ENCODE results near the gene NLRP3. TPM values are rescaled to one million over a fixed set of nuclear protein-coding genes. Genes with fewer than 3 reads are reported as not detected.
A peak's percentile ranks its signal among the peaks of the same experiment; 100 is the strongest.

The NLRP3 gene
- total and polyA plus RNA-seq, 9 of the 15 experiments (the other 6 are each of a cell fraction or from before 2014, with no cell fraction given): not detected

- peak; percentile 70; the same call in 1 of the 2 replicates for TF ChIP-seq ZNF586 (CRISPR knock-in tag; conservative IDR thresholded peaks at IDR 0.05)
- TF ChIP-seq NFXL1 (CRISPR knock-in tag; IDR thresholded peaks at IDR 0.05): peak; percentile 99
- no peak for TF ChIP-seq XRCC4 (IDR thresholded peaks at IDR 0.05; ENCODE audit: extremely low read depth, insufficient read depth, insufficient read length)
- peak; percentile 96 for TF ChIP-seq ZNF75A (CRISPR knock-in tag; IDR thresholded peaks at IDR 0.05)
- TF ChIP-seq DLX4 (CRISPR knock-in tag; IDR thresholded peaks at IDR 0.05): no peak
- TF ChIP-seq RBBP5 (IDR thresholded peaks at IDR 0.05; ENCODE audit: borderline replicate concordance, insufficient read depth, low read length, poor library complexity, severe bottlenecking): no peak
- peak; percentile 98 for TF ChIP-seq ZNF239 (CRISPR knock-in tag; IDR thresholded peaks at IDR 0.05)
- peak; percentile 77 to 98 for TF ChIP-seq SRF (CRISPR knock-in tag; IDR thresholded peaks at IDR 0.05)
- TF ChIP-seq ZNF589 (CRISPR knock-in tag; IDR thresholded peaks at IDR 0.05; ENCODE audit: low read depth): peak; percentile 100
- no peak for TF ChIP-seq HDGF (IDR thresholded peaks at IDR 0.05)
- peak in 1 of 2 experiments; percentile 71; a peak in 2 of 4 replicates for TF ChIP-seq RAD21 (CRISPR knock-in tag; conservative IDR thresholded peaks at IDR 0.05 in 1 of 2, IDR thresholded peaks at IDR 0.05 in 1 of 2)
- no peak for TF ChIP-seq E2F8 (IDR thresholded peaks at IDR 0.05; ENCODE audit: low read depth, partially characterized antibody)
- no peak for TF ChIP-seq SAFB2 (IDR thresholded peaks at IDR 0.05; ENCODE audit: borderline replicate concordance, low read depth, low read length, severe bottlenecking)
- TF ChIP-seq HNRNPK (IDR thresholded peaks at IDR 0.05; ENCODE audit: low read depth, low read length, poor library complexity, severe bottlenecking): no peak
- TF ChIP-seq ZNF592 (IDR thresholded peaks at IDR 0.05): peak; percentile 98
- no peak for TF ChIP-seq E2F4 (CRISPR knock-in tag; IDR thresholded peaks at IDR 0.05; ENCODE audit: low read depth)
- TF ChIP-seq NR3C1 (CRISPR knock-in tag; IDR thresholded peaks at IDR 0.05): no peak
- peak; percentile 96 for TF ChIP-seq ZFPM2 (CRISPR knock-in tag; IDR thresholded peaks at IDR 0.05)
- TF ChIP-seq SMARCA4 (IDR thresholded peaks at IDR 0.05): peak; percentile 39; the same call in 1 of the 2 replicates
Measured at GRCh38 chr1:247367786-247368422, 48.1 kb upstream of the NLRP3 start (continued).

Data from K562 (cell line).